NB4 (cell line): Measurements from ENCODE around the gene DSP.

Source experiments
- CTCF ChIP-seq: IDR thresholded peaks from one replicate; pipeline ENCODE4 v1.5.1; 2012; ENCODE audit warnings: low read depth, low read length
- POLR2A ChIP-seq: IDR thresholded peaks from 2 replicates; pipeline ENCODE4 v1.6.1; 2011; ENCODE audit warnings: mild to moderate bottlenecking; ENCODE audit not compliant: insufficient read length; ENCODE audit errors: extremely low read depth

GRCh38 chr6:7547315-7547714 is 5.8 kb downstream of the DSP start:
- TF ChIP-seq CTCF (no peak), POLR2A (no peak)
